PC-3 (cell line): ENCODE measurements around the gene PTRH2.

Experiments used
- EZH2 ChIP-seq: fragments of 300-600 bp; sonication (generic); IDR thresholded peaks from one replicate; pipeline ENCODE4 v1.6.1; 2017; ENCODE audit warnings: antibody characterized with exemption, mild to moderate bottlenecking, low read length; ENCODE audit not compliant: unreplicated experiment
- TF ChIP-seq, protein P1 (sequence below): fragments of 300-600 bp; sonication (generic); conservative IDR thresholded peaks from 2 replicates; pipeline ENCODE4 v1.5.1; 2017; ENCODE audit warnings: antibody characterized with exemption, low read depth, mild to moderate bottlenecking, low read length

DNA sequence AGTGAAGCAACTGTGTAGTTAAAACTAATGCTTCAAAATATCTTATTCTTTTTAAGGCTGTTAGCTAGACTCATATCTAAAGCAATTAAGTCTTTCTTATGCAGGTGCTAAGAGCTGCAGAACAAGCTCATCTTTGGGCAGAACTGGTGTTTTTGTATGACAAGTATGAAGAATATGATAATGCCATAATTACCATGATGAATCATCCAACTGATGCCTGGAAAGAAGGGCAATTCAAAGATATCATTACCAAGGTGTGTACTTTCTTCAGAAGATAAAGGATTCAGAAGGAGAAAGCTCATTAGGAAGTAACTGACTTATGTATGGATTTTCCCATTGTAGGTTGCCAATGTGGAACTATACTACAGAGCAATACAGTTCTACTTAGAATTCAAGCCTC lies 23.9 kb downstream of the PTRH2 start:
- TF ChIP-seq EZH2: no peak
- TF ChIP-seq, protein P1, sequence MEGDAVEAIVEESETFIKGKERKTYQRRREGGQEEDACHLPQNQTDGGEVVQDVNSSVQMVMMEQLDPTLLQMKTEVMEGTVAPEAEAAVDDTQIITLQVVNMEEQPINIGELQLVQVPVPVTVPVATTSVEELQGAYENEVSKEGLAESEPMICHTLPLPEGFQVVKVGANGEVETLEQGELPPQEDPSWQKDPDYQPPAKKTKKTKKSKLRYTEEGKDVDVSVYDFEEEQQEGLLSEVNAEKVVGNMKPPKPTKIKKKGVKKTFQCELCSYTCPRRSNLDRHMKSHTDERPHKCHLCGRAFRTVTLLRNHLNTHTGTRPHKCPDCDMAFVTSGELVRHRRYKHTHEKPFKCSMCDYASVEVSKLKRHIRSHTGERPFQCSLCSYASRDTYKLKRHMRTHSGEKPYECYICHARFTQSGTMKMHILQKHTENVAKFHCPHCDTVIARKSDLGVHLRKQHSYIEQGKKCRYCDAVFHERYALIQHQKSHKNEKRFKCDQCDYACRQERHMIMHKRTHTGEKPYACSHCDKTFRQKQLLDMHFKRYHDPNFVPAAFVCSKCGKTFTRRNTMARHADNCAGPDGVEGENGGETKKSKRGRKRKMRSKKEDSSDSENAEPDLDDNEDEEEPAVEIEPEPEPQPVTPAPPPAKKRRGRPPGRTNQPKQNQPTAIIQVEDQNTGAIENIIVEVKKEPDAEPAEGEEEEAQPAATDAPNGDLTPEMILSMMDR: no peak
